Measurements from ENCODE around the gene KLF13.

- TF ChIP-seq GABPA (IDR thresholded peaks at IDR 0.05; ENCODE audit: low read depth) (no peak), CTCF (IDR thresholded peaks at IDR 0.05 in 2 of 3, conservative IDR thresholded peaks at IDR 0.05 in 1 of 3; ENCODE audit: control insufficient read depth in 2 of 3, extremely low read depth in 1 of 3, insufficient read depth in 1 of 3, low read depth in 3 of 3, low read length in 3 of 3) (no peak), MYC (IDR thresholded peaks at IDR 0.05; ENCODE audit: insufficient read depth, insufficient read length, insufficient replicate concordance, low read length, severe bottlenecking) (no peak), CBX5 (IDR thresholded peaks at IDR 0.05; ENCODE audit: low read depth) (no peak), E2F4 (IDR thresholded peaks at IDR 0.05; ENCODE audit: low read depth, low read length) (no peak)
These were observed 27.3 kb downstream of the KLF13 start for GRCh38 chr15:31353931-31354330.
